Panc1 (cell line): ENCODE data around the gene BLOC1S3.

Source experiments
- POLR2AphosphoS5 ChIP-seq: IDR thresholded peaks from 2 replicates; pipeline ENCODE4 v1.6.1; 2012; ENCODE audit warnings: mild to moderate bottlenecking, low read depth, low read length, moderate library complexity
- REST ChIP-seq, 2 experiments: IDR thresholded peaks; 2 replicates each; pipeline ENCODE4 v1.6.1; 2011 to 2012; ENCODE audit warnings: low read depth in 2 of 2, control low read depth in 1 of 2, low read length in 1 of 2, mild to moderate bottlenecking in 1 of 2, moderate library complexity in 1 of 2; ENCODE audit not compliant: insufficient read depth in 1 of 2
- SIN3A ChIP-seq: IDR thresholded peaks from 2 replicates; pipeline ENCODE4 v1.6.1; 2012; ENCODE audit warnings: low read depth, mild to moderate bottlenecking, low read length, moderate library complexity, borderline replicate concordance; ENCODE audit not compliant: insufficient read depth
- TCF7L2 ChIP-seq: IDR thresholded peaks from 2 replicates; pipeline ENCODE4 v1.6.1; 2011; ENCODE audit warnings: mild to moderate bottlenecking, low read depth, low read length, inconsistent platforms
- TF ChIP-seq, protein P1 (sequence below): fragments of 450-650 bp; IDR thresholded peaks from 2 replicates; pipeline ENCODE4 v1.5.1; 2017; ENCODE audit warnings: mild to moderate bottlenecking

- TF ChIP-seq, protein P1, sequence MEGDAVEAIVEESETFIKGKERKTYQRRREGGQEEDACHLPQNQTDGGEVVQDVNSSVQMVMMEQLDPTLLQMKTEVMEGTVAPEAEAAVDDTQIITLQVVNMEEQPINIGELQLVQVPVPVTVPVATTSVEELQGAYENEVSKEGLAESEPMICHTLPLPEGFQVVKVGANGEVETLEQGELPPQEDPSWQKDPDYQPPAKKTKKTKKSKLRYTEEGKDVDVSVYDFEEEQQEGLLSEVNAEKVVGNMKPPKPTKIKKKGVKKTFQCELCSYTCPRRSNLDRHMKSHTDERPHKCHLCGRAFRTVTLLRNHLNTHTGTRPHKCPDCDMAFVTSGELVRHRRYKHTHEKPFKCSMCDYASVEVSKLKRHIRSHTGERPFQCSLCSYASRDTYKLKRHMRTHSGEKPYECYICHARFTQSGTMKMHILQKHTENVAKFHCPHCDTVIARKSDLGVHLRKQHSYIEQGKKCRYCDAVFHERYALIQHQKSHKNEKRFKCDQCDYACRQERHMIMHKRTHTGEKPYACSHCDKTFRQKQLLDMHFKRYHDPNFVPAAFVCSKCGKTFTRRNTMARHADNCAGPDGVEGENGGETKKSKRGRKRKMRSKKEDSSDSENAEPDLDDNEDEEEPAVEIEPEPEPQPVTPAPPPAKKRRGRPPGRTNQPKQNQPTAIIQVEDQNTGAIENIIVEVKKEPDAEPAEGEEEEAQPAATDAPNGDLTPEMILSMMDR, result no peak
- TF ChIP-seq SIN3A (no peak), POLR2AphosphoS5 (no peak), REST (IDR thresholded peaks at IDR 0.05; ENCODE audit: insufficient read depth in 1 of 2, low read depth in 2 of 2, low read length in 1 of 2) (no peak), TCF7L2 (no peak)
Observed at GRCh38 chr19:45156011-45156630, 22.5 kb upstream of the BLOC1S3 start.
